HG03457 (cell line): ENCODE results near the gene HTATIP2.
A peak's percentile ranks its signal among the peaks of the same experiment; 100 is the strongest.
"Not testable (repeated sequence)": the region's sequence is repeated elsewhere in the genome, so short reads cannot be mapped to it uniquely, and the experiment has no call there.

Experiments used
- ATAC-seq: cut with Tn5 transposase; IDR thresholded peaks from one replicate; pipeline ENCODE4 v1.9.1; 2021; ENCODE audit warnings: moderate number of reproducible peaks; ENCODE audit not compliant: unreplicated experiment

The HTATIP2 gene

GRCh38 chr11:20363500-20364340 is at the start of gene HTATIP2:
TSS of gene HTATIP2 (plus strand) at chr11:20363714. CDS start at chr11:20364238, 524 bp downstream.
- peak; percentile 94 for ATAC-seq

GRCh38 chr11:20315800-20316199 is 47.7 kb upstream of the HTATIP2 start:
- no peak for ATAC-seq

- ATAC-seq = no peak
These were observed 42.3 kb upstream of the HTATIP2 start for GRCh38 chr11:20321177-20321576.

- ATAC-seq = no peak
These were observed 36.1 kb upstream of the HTATIP2 start for GRCh38 chr11:20327377-20327935.

GRCh38 chr11:20336056-20336455 is 27.5 kb upstream of the HTATIP2 start:
- ATAC-seq = no peak

GRCh38 chr11:20337526-20338154 is 25.9 kb upstream of the HTATIP2 start:
- ATAC-seq = no peak

- ATAC-seq = no peak
These were observed 21.0 kb upstream of the HTATIP2 start for GRCh38 chr11:20342347-20343141.

- no peak for ATAC-seq
These were observed 12.4 kb upstream of the HTATIP2 start for GRCh38 chr11:20351136-20351535.

- no peak for ATAC-seq
These were observed 11.7 kb upstream of the HTATIP2 start for GRCh38 chr11:20351751-20352262.

- ATAC-seq = no peak
These were observed 9.6 kb upstream of the HTATIP2 start for GRCh38 chr11:20353829-20354434.

- ATAC-seq = no peak
These were observed 8.0 kb upstream of the HTATIP2 start for GRCh38 chr11:20355221-20356219.

- ATAC-seq = no peak
These were observed 6.4 kb upstream of the HTATIP2 start for GRCh38 chr11:20357150-20357549.

GRCh38 chr11:20360650-20361049 is 2.9 kb upstream of the HTATIP2 start:
- no peak for ATAC-seq

GRCh38 chr11:20362481-20362880 is 1.0 kb upstream of the HTATIP2 start:
- ATAC-seq = no peak

GRCh38 chr11:20363149-20363499 is 390 bp upstream of the HTATIP2 start:
- ATAC-seq = no peak

- ATAC-seq = no peak
These were observed 853 bp downstream of the HTATIP2 start for GRCh38 chr11:20364341-20364792.

- not testable (repeated sequence) for ATAC-seq
These were observed 2.0 kb downstream of the HTATIP2 start for GRCh38 chr11:20365465-20365864.

GRCh38 chr11:20367313-20367948 is 3.9 kb downstream of the HTATIP2 start:
- no peak for ATAC-seq

GRCh38 chr11:20368438-20368837 is 4.9 kb downstream of the HTATIP2 start:
- no peak for ATAC-seq
